Liver (tissue), 3 donors: ENCODE results near the gene BIN1.

Experiments used
- CTCF ChIP-seq: fragments of 150-350 bp; IDR thresholded peaks from 2 replicates; pipeline ENCODE4 v1.5.1; 2017; ENCODE audit warnings: improper control_type of control experiment, low read depth, low read length; ENCODE audit not compliant: missing input control
- EGR1 ChIP-seq, 2 donors: IDR thresholded peaks; 2 replicates each; pipeline ENCODE4 v1.6.1; 2016 to 2018; ENCODE audit warnings: antibody characterized with exemption in 2 of 2, low read depth in 2 of 2
- GABPA ChIP-seq, 2 donors: IDR thresholded peaks in 1 of 2; conservative IDR thresholded peaks in 1 of 2; 2 replicates each; pipeline ENCODE4 v1.6.1; 2016; ENCODE audit warnings: antibody characterized with exemption in 2 of 2, mild to moderate bottlenecking in 1 of 2, moderate library complexity in 1 of 2
- REST ChIP-seq: IDR thresholded peaks from 2 replicates; pipeline ENCODE4 v1.6.1; 2016; ENCODE audit warnings: antibody characterized with exemption, mild to moderate bottlenecking
- YY1 ChIP-seq: IDR thresholded peaks from 2 replicates; pipeline ENCODE4 v1.6.1; 2016; ENCODE audit warnings: antibody characterized with exemption, mild to moderate bottlenecking
- donor health status: healthy.
- donor health status: healthy.

GRCh38 chr2:127075821-127076220 lies 31.1 kb downstream of the BIN1 start:
- TF ChIP-seq CTCF (no peak), YY1 (no peak), GABPA (IDR thresholded peaks at IDR 0.05 in 1 of 2, conservative IDR thresholded peaks at IDR 0.05 in 1 of 2) (no peak), REST (no peak), EGR1 (IDR thresholded peaks at IDR 0.05; ENCODE audit: low read depth in 2 of 2) (no peak)
